HG03175 (cell line): ENCODE results near the gene PCDHA2.
"Not testable (repeated sequence)": the region's sequence is repeated elsewhere in the genome, so short reads cannot be mapped to it uniquely, and the experiment has no call there.

Experiments
- ATAC-seq: cut with Tn5 transposase; IDR thresholded peaks from one replicate; pipeline ENCODE4 v1.9.1; 2021; ENCODE audit warnings: mild to moderate bottlenecking, moderate library complexity; ENCODE audit not compliant: unreplicated experiment

Gene PCDHA2

DNA sequence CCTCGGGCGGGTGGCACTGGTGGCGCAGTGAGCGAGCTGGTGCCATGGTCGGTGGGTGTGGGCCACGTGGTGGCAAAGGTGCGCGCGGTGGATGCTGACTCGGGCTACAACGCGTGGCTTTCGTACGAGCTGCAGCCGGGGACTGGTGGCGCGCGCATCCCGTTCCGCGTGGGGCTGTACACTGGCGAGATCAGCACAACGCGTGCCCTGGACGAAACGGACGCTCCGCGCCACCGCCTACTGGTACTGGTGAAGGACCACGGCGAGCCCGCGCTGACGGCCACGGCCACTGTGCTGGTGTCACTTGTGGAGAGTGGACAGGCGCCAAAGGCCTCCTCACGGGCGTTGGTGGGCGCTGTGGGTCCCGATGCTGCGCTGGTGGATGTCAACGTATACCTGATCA lies 14.2 kb downstream of the PCDHA2 start:
- no peak for ATAC-seq

DNA sequence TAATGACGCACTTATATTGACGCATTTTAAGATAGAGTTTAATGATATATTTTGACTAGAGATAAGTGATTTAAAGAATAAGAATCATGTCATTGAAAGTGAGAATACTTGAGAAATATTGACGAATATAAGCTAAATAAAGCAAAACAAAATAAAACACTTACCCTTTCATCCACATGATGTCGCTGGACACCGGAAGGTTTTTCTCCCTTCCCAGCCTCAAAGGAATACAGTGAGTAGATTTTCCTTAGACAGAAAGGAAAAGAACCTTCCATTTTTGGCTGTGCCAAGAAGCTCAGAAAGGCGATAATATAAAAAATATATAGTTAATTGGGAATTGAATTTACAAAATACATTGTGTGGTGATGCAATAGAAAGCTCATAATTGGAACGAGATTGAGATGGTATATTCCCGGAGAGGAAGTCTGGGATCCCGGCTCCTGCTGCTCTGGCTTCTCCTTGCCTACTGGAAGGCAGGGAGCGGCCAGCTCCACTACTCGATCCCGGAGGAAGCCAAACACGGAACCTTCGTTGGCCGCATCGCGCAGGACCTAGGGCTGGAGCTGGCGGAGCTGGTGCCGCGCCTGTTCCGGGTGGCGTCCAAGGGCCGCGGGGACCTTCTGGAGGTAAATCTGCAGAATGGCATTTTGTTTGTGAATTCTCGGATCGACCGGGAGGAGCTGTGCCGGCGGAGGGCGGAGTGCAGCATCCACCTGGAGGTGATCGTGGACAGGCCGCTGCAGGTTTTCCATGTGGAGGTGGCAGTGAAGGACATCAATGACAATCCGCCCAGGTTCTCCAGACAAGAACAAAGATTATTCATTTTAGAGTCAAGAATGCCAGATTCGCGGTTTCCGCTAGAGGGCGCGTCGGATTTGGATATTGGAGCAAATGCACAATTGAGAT lies 27.0 kb downstream of the PCDHA2 start, which contains the start of gene PCDHA5:
PCDHA5 (plus strand) TSS at position 239 of the 906 bp plus-strand sequence.
- ATAC-seq, result no peak

DNA sequence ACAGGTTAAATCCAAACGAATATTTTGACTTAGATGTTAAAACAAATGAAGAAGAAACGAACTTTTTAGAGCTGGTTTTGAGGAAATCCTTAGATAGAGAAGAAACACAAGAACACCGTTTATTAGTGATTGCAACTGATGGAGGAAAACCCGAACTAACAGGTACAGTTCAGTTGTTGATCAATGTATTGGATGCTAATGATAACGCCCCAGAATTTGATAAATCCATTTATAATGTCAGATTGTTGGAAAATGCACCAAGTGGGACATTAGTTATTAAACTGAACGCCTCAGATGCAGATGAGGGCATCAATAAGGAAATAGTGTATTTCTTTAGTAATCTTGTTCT lies 27.6 kb downstream of the PCDHA2 start:
- ATAC-seq, result no peak

DNA sequence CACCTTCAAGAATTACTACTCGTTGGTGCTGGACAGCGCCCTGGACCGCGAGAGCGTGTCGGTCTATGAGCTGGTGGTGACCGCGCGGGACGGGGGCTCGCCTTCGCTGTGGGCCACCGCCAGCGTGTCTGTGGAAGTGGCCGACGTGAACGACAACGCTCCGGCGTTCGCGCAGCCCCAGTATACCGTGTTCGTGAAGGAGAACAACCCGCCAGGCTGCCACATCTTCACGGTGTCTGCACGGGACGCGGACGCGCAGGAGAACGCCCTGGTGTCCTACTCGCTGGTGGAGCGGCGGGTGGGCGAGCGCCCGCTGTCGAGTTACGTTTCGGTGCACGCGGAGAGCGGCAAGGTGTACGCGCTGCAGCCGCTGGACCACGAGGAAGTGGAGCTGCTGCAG lies 28.3 kb downstream of the PCDHA2 start:
- ATAC-seq, result not testable (repeated sequence)

DNA sequence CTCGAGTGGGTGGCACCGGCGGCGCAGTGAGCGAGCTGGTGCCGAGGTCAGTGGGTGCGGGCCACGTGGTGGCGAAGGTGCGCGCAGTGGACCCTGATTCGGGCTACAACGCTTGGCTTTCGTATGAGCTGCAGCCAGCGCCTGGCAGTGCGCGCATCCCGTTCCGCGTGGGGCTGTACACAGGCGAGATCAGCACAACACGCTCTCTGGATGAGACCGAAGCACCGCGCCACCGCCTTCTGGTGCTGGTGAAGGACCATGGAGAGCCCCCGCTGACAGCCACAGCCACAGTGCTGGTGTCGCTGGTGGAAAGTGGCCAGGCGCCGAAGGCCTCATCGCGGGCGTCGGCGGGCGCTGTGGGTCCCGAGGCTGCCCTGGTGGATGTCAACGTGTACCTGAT lies 28.8 kb downstream of the PCDHA2 start:
- no peak for ATAC-seq

DNA sequence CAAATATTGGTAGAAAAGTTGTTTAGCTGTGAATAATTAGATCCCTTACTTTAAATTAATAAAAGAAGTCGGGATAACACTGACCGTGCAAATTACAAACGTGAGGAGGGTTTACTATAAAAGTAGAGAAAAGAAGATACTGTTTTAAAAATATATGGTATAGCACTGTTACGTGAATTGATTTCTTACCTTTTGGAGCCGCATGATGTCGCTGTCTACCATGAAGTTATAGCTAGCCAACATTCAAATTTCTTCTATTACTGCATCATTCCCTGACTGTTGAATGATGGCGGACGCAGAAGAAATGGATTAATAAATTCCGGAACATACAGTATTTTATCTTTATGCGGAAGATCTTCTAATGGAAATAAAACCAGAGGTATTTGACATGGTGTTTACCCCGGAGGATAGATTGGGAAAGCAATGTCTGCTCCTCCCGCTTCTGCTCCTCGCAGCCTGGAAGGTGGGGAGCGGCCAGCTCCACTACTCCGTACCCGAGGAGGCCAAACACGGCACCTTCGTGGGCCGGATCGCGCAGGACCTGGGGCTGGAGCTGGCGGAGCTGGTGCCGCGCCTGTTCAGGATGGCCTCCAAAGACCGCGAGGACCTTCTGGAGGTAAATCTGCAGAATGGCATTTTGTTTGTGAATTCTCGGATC lies 33.2 kb downstream of the PCDHA2 start, which contains the start of gene PCDHA6:
PCDHA6 (plus strand) TSS at position 257 of the 658 bp plus-strand sequence; CDS start at position 389, 132 bp downstream.
- ATAC-seq, result no peak

DNA sequence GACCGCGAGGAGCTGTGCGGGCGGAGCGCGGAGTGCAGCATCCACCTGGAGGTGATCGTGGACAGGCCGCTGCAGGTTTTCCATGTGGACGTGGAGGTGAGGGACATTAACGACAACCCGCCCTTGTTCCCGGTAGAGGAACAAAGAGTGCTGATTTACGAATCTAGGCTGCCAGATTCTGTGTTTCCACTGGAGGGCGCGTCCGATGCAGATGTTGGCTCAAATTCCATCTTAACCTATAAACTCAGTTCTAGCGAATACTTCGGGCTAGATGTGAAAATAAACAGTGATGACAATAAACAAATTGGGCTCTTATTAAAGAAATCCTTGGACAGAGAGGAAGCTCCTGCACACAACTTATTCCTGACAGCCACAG lies 33.7 kb downstream of the PCDHA2 start:
- no peak for ATAC-seq

DNA sequence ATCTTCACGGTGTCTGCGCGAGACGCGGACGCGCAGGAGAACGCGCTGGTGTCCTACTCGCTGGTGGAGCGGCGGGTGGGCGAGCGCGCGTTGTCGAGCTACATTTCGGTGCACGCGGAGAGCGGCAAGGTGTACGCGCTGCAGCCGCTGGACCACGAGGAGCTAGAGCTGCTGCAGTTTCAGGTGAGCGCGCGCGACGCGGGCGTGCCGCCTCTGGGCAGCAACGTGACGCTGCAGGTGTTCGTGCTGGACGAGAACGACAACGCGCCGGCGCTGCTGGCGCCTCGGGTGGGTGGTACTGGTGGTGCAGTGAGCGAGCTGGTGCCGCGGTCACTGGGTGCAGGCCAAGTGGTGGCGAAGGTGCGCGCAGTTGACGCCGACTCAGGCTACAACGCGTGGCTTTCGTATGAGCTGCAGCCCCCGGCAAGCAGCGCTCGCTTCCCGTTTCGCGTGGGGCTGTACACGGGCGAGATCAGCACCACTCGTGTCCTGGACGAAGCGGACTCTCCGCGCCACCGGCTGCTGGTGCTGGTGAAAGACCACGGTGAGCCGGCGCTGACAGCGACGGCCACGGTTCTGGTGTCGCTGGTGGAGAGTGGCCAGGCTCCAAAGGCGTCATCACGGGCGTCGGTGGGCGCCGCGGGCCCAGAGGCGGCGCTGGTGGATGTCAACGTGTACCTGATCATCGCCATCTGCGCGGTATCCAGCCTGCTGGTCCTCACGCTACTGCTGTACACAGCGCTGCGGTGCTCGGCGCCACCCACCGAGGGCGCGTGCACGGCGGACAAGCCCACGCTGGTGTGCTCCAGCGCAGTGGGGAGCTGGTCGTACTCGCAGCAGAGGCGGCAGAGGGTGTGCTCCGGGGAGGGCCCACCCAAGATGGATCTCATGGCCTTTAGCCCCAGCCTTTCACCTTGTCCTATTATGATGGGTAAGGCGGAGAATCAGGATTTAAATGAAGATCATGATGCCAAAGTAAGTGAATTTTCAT lies 35.2 kb downstream of the PCDHA2 start:
- ATAC-seq, result not testable (repeated sequence)

DNA sequence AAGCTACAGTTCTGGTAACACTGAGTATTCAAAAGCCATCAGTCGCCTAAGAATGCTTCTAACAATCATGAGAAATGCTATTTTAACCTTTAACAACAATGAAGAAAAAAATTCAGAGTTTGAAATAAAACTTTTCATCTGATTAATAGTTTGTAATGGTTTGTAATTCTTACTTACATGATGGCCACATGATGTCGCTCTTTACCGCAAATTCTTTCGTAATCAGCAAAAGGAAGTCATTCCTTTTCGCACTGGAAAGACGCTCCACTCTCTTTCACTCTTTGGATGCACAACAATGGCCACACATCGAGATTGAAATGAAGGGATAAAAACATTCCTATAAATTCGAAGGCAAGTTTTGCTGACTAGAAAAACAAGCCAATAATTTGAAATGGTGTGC lies 39.3 kb downstream of the PCDHA2 start, which contains the start of gene PCDHA7:
PCDHA7 (plus strand) TSS at position 277 of the 400 bp plus-strand sequence; CDS start at position 392, 115 bp downstream.
- no peak for ATAC-seq

DNA sequence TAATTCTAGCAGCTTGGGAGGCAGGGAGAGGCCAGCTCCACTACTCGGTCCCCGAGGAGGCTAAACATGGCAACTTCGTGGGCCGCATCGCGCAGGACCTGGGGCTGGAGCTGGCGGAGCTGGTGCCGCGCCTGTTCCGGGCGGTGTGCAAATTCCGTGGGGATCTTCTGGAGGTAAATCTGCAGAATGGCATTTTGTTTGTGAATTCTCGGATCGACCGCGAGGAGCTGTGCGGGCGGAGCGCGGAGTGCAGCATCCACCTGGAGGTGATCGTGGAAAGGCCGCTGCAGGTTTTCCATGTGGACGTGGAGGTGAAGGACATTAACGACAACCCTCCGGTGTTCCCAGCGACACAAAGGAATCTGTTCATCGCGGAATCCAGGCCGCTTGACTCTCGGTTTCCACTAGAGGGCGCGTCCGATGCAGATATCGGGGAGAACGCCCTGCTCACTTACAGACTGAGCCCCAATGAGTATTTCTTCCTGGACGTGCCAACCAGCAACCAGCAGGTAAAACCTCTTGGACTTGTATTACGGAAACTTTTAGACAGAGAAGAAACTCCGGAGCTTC lies 39.9 kb downstream of the PCDHA2 start:
- not testable (repeated sequence) for ATAC-seq

DNA sequence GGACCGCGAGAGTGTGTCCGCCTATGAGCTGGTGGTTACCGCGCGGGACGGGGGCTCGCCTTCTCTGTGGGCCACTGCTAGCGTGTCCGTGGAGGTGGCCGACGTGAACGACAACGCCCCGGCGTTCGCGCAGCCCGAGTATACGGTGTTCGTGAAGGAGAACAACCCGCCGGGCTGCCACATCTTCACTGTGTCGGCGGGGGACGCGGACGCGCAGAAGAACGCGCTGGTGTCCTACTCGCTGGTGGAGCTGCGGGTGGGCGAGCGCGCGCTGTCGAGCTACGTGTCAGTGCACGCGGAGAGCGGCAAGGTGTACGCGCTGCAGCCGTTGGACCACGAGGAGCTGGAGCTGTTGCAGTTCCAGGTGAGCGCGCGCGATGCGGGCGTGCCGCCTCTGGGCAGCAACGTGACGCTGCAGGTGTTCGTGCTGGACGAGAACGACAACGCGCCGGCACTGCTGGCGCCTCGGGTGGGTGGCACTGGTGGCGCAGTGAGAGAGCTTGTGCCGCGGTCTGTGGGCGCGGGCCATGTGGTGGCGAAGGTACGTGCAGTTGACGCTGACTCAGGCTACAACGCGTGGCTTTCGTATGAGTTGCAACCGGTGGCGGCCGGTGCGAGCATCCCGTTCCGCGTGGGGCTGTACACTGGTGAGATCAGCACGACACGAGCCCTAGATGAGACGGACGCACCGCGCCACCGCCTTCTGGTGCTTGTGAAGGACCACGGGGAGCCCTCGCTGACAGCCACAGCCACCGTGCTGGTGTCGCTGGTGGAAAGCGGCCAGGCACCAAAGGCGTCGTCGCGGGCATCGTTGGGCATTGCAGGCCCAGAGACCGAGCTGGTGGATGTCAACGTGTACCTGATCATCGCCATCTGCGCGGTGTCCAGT lies 41.2 kb downstream of the PCDHA2 start:
- ATAC-seq, result no peak

DNA sequence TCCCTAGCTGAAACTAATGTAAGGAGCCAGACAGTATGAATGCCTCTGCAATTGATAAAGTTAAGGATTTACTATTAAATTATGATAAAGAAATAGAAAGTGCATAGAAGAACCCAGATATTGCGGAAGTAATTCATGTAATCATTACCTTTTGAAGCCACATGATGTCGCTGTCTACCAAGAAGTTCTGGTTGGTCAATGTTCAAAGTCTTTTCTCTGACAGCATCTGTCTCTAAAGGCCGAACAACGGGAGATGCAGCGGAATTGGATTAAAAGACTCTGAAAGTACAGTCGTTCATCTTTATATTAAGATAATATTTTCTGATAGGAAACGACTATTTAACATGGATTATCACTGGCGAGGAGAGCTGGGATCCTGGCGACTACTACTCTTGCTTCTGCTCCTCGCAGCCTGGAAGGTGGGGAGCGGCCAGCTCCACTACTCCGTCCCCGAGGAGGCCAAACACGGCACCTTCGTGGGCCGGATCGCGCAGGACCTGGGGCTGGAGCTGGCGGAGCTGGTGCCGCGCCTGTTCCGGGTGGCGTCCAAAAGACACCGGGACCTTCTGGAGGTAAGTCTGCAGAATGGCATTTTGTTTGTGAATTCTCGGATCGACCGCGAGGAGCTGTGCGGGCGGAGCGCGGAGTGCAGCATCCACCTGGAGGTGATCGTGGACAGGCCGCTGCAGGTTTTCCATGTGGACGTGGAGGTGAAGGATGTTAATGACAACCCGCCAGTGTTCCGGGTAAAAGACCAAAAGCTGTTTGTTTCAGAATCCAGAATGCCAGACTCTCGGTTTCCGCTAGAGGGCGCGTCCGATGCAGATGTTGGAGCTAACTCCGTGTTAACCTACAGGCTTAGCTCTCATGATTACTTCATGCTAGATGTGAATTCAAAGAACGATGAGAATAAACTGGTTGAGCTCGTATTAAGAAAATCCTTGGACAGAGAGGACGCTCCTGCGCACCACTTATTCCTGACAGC lies 46.6 kb downstream of the PCDHA2 start, which contains the start of gene PCDHA8:
PCDHA8 (plus strand) TSS at position 210 of the 985 bp plus-strand sequence; CDS start at position 345, 135 bp downstream.
- ATAC-seq, result no peak

DNA sequence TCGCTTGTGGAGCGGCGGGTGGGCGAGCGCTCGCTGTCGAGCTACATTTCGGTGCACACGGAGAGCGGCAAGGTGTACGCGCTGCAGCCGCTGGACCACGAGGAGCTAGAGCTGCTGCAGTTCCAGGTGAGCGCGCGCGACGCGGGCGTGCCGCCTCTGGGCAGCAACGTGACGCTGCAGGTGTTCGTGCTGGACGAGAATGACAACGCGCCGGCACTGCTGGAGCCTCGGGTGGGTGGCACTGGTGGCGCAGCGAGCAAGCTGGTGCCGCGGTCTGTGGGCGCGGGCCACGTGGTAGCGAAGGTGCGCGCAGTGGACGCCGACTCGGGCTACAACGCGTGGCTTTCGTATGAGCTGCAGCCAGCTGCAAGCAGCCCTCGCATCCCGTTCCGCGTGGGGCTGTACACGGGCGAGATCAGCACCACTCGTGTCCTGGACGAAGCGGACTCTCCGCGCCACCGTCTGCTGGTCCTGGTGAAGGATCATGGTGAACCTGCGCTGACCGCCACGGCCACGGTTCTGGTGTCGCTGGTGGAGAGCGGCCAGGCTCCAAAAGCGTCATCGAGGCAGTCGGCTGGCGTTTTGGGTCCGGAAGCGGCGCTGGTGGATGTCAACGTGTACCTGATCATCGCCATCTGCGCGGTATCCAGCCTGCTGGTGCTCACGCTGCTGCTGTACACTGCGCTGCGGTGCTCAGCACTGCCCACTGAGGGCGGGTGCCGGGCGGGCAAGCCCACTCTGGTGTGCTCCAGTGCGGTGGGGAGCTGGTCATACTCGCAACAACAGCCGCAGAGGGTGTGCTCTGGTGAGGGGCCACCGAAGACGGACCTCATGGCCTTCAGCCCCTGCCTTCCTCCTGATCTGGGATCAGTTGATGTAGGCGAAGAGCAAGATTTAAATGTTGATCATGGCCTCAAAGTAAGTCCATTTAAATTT lies 48.4 kb downstream of the PCDHA2 start:
- no peak for ATAC-seq
